ENCODE results near the gene ALPK3. TPM values are rescaled to one million over a fixed set of nuclear protein-coding genes. Genes with fewer than 3 reads are reported as not detected.
"Not testable (repeated sequence)": the region's sequence is repeated elsewhere in the genome, so short reads cannot be mapped to it uniquely, and the experiment has no call there.

ALPK3 gene
- total RNA-seq, 2 donors from 2014 or later: 57.8 to 94.1 TPM

GRCh38 chr15:84844964-84845363, 27.8 kb downstream of the ALPK3 start:
- Mint-ChIP-seq H3K27me3 (ENCODE audit: insufficient read depth) (no peaks in the 10 kb centered on the region), H3K9me3 (peaks cover 13% of the 10 kb centered on the region), H3K4me1 (no peaks in the 10 kb centered on the region), H3K27ac (peak overlapping the region; percentile 18), H3K36me3 (ENCODE audit: low read depth) (peaks cover 72% of the 10 kb centered on the region), H3K4me3 (no peak overlapping the region)
- no peak overlapping the region for H3K9ac ChIP-seq (ENCODE audit: extremely low read depth, low read length, poor library complexity, severe bottlenecking)
- TF ChIP-seq CTCF (conservative IDR thresholded peaks at IDR 0.05): no peak
- no peaks in the 10 kb centered on the region for H3K4me1 ChIP-seq (ENCODE audit: control insufficient read depth, insufficient read depth, low read length)
- WGBS, 2 experiments (ENCODE audit: insufficient coverage in 1 of 2, insufficient read length in 1 of 2): 86 to 95% methylated on average over 2 of the region's 2 CpGs
- H3K27me3 ChIP-seq (ENCODE audit: control insufficient read depth, insufficient read depth, low read length, poor library complexity, severe bottlenecking): no peaks in the 10 kb centered on the region
- no peak for DNase-seq
- no peak overlapping the region for H3K4me3 ChIP-seq (ENCODE audit: low read length)
- H3K9me3 ChIP-seq (ENCODE audit: control insufficient read depth, low read length): no peaks in the 10 kb centered on the region
- H3K36me3 ChIP-seq (ENCODE audit: control insufficient read depth, insufficient read depth, low read length): peaks cover 73% of the 10 kb centered on the region
- no peak overlapping the region for H3K27ac ChIP-seq (ENCODE audit: low read depth, low read length)

- Mint-ChIP-seq H3K36me3 (ENCODE audit: low read depth) (peaks cover 69% of the 10 kb centered on the region), H3K9me3 (peaks cover 13% of the 10 kb centered on the region), H3K27ac (peak overlapping the region; percentile 18)
- H3K36me3 ChIP-seq (ENCODE audit: control insufficient read depth, insufficient read depth, low read length): peaks cover 75% of the 10 kb centered on the region
- not testable (repeated sequence) for H3K27me3 ChIP-seq (ENCODE audit: control insufficient read depth, insufficient read depth, low read length, poor library complexity, severe bottlenecking); H3K4me1 ChIP-seq (ENCODE audit: control insufficient read depth, insufficient read depth, low read length); H3K4me3 ChIP-seq (ENCODE audit: low read length); H3K27me3 Mint-ChIP-seq (ENCODE audit: insufficient read depth); H3K4me3 Mint-ChIP-seq; H3K4me1 Mint-ChIP-seq; H3K9me3 ChIP-seq (ENCODE audit: control insufficient read depth, low read length); H3K27ac ChIP-seq (ENCODE audit: low read depth, low read length); H3K9ac ChIP-seq (ENCODE audit: extremely low read depth, low read length, poor library complexity, severe bottlenecking)
- peak; percentile 88 for DNase-seq
- WGBS, 2 experiments (ENCODE audit: insufficient coverage in 1 of 2, insufficient read length in 1 of 2): 88 to 94% methylated on average over 6 to 7 of the region's 7 CpGs
- peak; percentile 86 for TF ChIP-seq CTCF (conservative IDR thresholded peaks at IDR 0.05)
Measured at GRCh38 chr15:84845631-84846030, 28.5 kb downstream of the ALPK3 start.

GRCh38 chr15:84846269-84846668, 29.1 kb downstream of the ALPK3 start:
- 83% methylated on average over 1 of the region's 1 CpG; no CpG with 5 or more reads in 1 of the 2 experiments for WGBS, 2 experiments (ENCODE audit: insufficient coverage in 1 of 2, insufficient read length in 1 of 2)
- Histone ChIP-seq H3K27ac (ENCODE audit: low read depth, low read length) (no peak overlapping the region), H3K27me3 (ENCODE audit: control insufficient read depth, insufficient read depth, low read length, poor library complexity, severe bottlenecking) (no peaks in the 10 kb centered on the region), H3K36me3 (ENCODE audit: control insufficient read depth, insufficient read depth, low read length) (peaks cover 77% of the 10 kb centered on the region), H3K4me1 (ENCODE audit: control insufficient read depth, insufficient read depth, low read length) (no peaks in the 10 kb centered on the region), H3K9ac (ENCODE audit: extremely low read depth, low read length, poor library complexity, severe bottlenecking) (no peak overlapping the region), H3K4me3 (ENCODE audit: low read length) (no peak overlapping the region), H3K9me3 (ENCODE audit: control insufficient read depth, low read length) (no peaks in the 10 kb centered on the region)
- Mint-ChIP-seq H3K4me3 (no peak overlapping the region), H3K9me3 (peaks cover 13% of the 10 kb centered on the region), H3K36me3 (ENCODE audit: low read depth) (peaks cover 66% of the 10 kb centered on the region), H3K4me1 (no peaks in the 10 kb centered on the region), H3K27me3 (ENCODE audit: insufficient read depth) (no peaks in the 10 kb centered on the region), H3K27ac (no peak overlapping the region)
- TF ChIP-seq CTCF (conservative IDR thresholded peaks at IDR 0.05): no peak
- DNase-seq: no peak

Measured in endodermal cell (in vitro differentiated cells).